Ureter (tissue), 1 donor: Measurements from ENCODE around the gene NDUFAF3. TPM values are rescaled to one million over a fixed set of nuclear protein-coding genes. Genes with fewer than 3 reads are reported as not detected.

ENCODE experiments used
- DNase-seq: peaks from one replicate; pipeline ENCODE4 v3.0.0-alpha.2; 2020; ENCODE audit warnings: low spot score
- total RNA-seq: library from RNA; stranded (reverse); gene quantifications from one replicate; pipeline ENCODE4 v1.2.4, GENCODE V29; 2023
- donor health status: DM: yes; HTN: yes; CAD: no.

Gene NDUFAF3
- 122 TPM for total RNA-seq

- peak; percentile 94 for DNase-seq
These were observed at the start of gene NDUFAF3 for GRCh38 chr3:49021813-49022687. Gene NDUFAF3 (plus strand): TSS chr3:49022121. CDS start chr3:49022145, 24 bp downstream.

DNA sequence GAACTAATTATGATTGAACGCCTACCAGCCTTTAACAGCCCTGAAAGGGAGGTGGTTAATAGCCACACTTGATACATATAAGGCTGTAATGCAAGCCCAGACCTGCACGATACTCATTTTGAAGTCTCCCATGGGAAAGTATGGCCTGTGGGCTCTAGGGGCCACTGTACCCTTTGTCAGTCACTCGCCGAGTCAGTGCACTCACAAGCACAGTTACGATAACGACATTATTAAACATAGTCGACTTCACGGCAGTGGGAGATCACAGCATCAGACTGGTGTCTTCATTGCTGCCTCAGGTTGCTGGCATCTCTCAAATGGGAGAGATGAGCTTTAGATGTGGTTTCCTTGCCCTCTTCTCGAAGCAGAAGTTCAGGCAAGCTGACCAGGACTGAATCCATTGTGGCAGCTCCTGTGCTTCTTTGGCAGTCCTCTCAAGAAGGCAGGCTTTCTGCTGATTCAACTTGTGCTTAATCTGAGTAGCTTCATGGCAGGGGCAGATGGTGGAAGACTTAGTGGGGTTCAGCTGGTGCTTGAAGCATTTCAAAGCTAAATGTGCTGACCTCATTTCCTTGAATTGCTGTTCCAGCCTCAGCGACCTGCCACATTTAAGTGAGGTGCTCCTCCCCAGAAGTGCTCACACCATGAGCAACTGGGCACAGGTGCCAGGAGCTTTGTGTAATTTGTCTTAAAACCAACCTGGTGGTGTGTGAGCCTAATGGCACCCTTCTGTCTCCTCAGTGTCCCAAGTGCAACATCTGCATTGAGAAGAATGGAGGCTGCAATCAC, 47.7 kb upstream of the NDUFAF3 start:
- no peak for DNase-seq

DNA sequence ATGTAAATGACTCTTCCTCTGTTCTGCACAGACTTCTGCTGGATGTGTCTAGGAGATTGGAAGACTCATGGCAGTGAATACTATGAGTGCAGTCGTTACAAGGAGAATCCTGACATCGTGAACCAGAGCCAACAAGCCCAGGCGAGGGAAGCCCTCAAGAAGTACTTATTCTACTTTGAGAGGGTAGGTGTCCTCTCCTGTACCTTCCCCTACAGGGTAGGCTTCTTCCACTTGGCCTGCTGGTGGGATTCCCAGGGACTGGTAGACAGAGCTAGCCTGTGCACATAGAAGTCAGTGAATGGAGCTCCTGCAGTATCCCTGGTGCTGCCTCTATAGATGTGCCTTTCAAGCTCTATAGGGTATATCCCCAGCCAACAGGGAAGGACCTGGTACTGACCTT, 42.5 kb upstream of the NDUFAF3 start:
- DNase-seq = no peak

- DNase-seq = no peak
These were observed 41.6 kb upstream of the NDUFAF3 start for GRCh38 chr3:48980295-48980694.

- DNase-seq = no peak
These were observed 39.9 kb upstream of the NDUFAF3 start for GRCh38 chr3:48982016-48982415.

DNA sequence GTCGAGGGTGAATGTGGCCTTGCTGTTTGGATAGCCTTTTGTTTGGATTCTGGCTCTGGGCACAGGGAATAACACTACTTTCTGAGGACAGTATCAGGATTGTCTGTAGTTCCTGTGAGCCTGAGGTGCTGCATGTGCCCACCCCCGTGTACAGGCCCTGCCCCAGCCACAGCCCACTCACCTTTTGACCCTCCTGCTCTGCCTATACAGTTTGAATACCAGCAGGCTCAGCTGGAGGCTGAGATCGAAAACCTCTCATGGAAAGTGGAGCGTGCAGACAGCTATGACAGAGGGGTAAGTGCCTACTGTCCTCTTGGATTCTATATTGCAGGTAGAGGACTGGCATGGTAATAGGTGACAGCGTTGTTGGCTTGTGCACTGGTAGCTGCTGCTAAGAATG, 39.2 kb upstream of the NDUFAF3 start:
- no peak for DNase-seq

GRCh38 chr3:48983096-48983495, 38.8 kb upstream of the NDUFAF3 start:
- no peak for DNase-seq

DNA sequence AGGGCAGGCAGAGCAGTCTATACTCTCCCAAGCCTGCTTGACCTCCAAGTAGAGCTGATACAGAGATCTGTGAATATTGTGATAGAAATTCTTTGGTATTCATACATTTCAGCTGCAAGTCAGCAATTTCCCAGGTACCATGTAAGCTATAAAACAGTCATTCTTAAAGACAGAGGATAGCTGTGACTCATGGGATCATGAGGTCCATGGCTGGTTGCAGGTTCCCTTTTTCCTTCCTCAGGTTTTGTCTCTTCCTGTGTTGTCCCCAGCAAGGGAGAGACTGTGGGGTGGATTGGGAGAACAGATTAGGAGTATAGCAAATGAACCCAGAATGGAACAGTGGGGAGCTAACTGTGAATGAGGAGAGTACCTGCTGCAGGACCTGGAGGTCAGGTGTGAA, 37.3 kb upstream of the NDUFAF3 start:
- DNase-seq = no peak

GRCh38 chr3:48985831-48986376, 36.0 kb upstream of the NDUFAF3 start:
- DNase-seq = no peak

DNA sequence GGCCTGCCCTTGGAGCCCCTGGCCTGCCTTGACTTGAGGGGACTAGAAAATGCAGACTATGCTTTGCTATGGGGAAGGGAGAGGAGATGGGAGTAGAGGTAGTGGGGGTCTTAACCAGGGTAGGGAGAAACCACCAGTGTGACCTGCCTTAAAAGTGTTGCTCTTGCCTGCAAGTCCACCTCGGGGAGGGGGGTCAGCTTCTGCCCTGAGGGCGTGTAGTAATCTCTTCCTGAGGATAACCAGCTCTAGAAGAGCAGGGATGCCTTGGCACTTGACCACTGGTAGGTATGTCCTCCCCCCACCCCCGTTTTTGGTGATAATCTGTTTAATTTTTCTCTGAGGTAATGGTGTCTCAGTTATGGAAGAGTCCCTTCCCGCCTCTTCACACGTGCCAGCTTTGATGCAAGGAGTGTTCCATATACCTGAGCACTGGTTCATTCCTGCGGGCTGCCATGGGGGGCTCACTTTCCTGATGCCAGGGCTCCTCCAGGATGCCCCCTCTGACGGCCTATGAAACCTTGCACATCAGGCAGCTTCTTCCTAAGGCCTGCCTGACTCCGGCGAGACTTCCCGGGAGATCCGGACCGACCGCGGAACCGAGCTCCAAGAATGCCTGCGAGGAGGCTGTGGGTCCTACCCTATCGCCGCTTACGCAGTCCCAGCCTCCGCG, 32.7 kb upstream of the NDUFAF3 start:
- no peak for DNase-seq

DNA sequence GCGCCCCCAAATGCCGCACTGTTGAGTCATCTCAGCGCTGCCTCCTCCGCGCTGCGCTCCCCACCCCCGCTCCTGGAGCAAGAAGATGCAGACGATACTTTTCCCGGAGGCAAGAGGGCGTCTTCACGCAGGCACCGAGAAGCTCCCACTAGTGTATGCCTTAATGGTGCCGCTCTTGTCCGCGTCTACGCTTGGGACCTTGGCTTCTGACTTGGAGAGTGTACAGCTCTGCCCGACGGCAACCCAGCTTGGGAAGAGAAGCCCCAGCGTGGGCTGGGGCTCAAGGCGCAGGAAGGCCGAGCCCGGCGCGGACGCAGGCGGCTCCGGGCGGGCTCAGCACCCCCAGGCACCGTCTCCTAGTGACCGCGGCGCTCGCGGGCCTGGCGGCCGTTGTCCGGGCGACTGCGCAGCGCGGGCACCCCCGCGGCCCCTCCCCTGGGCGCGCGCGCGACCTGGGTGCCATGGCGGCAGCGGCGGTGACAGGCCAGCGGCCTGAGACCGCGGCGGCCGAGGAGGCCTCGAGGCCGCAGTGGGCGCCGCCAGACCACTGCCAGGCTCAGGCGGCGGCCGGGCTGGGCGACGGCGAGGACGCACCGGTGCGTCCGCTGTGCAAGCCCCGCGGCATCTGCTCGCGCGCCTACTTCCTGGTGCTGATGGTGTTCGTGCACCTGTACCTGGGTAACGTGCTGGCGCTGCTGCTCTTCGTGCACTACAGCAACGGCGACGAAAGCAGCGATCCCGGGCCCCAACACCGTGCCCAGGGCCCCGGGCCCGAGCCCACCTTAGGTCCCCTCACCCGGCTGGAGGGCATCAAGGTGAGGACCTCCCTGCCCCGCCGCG, 31.9 kb upstream of the NDUFAF3 start, which contains the start of gene P4HTM:
TSS of gene P4HTM (plus strand) at position 446 of the 840 bp plus-strand sequence. CDS start at position 462, 16 bp downstream.
- peak; percentile 86 for DNase-seq

DNA sequence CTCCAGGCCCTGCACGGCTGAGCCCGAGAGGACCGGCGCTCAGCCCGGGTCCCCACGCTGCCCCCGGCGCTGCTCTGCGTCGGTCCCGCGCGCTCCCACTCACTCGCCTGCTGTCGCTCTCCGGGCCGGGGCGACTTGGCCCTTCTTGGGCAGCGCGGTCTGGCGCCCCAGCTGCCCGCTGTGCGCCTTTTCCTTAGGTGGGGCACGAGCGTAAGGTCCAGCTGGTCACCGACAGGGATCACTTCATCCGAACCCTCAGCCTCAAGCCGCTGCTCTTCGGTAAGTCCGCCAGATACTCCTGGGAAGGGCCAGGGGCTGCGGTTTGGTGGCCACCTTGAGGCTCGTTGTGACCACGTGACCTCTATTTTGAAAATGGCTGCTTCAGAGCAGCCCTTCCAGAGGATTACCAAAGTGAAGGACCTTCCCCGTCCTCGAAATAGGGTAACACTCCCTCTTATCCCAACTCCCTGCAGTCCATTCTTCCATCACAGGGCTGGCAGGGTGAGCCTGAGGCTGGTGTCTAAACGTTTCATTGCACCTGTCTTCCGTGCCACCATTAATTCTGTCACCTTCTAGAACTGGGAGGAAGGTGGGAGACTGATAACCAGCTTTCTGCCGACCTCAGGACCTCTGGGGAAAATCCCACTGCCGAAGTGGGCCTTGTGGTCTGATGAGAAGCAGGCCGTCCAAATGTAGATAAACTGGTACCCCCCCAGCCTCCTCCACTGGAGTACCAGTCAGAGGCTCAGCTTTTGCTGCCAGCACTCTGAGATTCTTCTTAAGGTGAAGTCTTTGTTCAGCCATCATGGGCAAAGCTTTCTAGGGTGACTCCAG, 31.1 kb upstream of the NDUFAF3 start:
- no peak for DNase-seq

- DNase-seq = no peak
These were observed 29.9 kb upstream of the NDUFAF3 start for GRCh38 chr3:48991851-48992545.

- no peak for DNase-seq
These were observed 28.1 kb upstream of the NDUFAF3 start for GRCh38 chr3:48993834-48994233.

DNA sequence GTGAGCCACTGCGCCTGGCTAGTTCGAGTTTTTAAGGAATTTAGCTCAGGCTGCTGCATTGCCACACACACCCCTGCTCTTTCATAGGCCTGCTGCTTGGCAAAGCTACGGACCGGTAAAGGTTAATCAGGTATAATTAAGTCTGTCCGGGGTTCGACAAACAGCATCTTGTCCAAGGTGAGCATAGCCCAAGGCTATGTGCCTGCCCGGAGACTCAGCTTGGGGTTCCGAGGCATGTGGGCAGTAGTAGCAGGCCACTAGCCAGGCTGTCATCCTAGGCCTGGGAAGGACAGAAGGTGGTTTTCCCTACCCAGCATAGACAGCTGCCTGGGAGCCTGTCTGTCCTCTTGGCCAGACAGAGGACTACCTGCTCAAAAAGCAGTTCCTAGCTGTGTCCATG, 25.3 kb upstream of the NDUFAF3 start:
- no peak for DNase-seq

- no peak for DNase-seq
These were observed 24.8 kb upstream of the NDUFAF3 start for GRCh38 chr3:48997102-48997635.

GRCh38 chr3:48997714-48998637, 23.9 kb upstream of the NDUFAF3 start:
- no peak for DNase-seq
